Skeletal muscle cell (primary cell): ENCODE results near the gene FIGN.

Experiments
- DNase-seq: peaks from one replicate; pipeline ENCODE4 v3.0.0-alpha.2; 2010; ENCODE audit warnings: low read depth
- H3K4me3 ChIP-seq: 2 replicates; pipeline ENCODE4 v1.5.1; 2011; ENCODE audit warnings: low read depth, mild to moderate bottlenecking, control low read depth, low read length, moderate library complexity

FIGN gene

DNA sequence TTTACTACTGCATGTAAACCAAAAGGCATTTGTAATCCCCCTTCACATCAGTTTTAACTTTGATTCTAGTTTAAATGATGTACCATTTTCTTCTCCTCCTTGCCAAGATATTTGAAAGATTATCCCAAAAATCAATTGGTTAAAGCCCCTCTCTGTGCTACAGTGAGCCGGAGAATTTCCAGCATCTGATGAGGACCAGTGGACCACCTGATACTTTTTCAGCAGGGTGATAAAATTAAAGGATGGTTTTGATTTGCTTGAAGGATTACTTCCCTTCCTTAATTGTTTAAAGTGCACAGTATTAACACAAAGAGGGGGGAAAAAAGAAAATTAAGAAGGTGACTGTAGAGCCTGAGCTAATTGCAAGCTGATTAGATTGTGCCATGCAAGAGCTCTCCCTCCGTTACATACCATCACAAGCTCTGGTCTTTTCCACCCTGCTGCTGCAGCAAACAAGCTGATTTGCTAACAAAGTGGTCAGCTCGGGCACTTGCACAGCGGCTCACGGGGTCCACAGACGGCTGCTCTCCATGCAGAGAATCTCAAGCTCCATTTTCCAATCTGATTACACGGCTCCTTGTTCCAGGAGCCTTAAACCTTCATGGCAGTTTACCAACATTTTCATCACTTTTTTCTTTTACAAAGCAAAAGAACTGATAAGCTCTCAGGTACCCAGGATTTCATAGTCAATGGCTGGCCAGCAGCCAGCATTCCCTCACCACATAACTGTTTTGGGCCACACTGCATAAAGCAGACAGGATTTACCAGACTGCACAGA lies 22.1 kb downstream of the FIGN start:
- H3K4me3 ChIP-seq, result no peak overlapping the region
- no peak for DNase-seq

DNA sequence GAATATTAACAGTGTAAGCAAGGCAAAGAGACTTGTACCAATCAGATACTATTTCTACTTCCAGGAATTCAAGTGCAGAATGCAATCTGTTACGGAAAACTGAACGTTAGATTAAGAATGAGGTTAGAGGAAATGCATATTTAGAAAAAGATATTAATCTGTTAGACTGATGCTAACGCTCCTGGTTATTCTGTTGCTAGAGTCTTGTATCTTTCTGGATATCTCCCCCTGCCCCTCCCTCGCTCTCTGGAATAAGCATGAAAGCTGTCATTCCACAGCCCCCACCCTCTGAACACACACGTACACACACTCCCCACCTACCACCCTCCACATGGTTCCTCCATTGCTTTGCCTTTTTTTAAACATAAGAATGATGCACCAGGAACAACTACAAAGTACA lies 24.1 kb downstream of the FIGN start:
- no peak overlapping the region for H3K4me3 ChIP-seq
- DNase-seq, result no peak

GRCh38 chr2:163711258-163711657 lies 24.6 kb downstream of the FIGN start:
- no peak for DNase-seq
- no peak overlapping the region for H3K4me3 ChIP-seq

GRCh38 chr2:163709270-163709669 lies 26.5 kb downstream of the FIGN start:
- no peak overlapping the region for H3K4me3 ChIP-seq
- no peak for DNase-seq

DNA sequence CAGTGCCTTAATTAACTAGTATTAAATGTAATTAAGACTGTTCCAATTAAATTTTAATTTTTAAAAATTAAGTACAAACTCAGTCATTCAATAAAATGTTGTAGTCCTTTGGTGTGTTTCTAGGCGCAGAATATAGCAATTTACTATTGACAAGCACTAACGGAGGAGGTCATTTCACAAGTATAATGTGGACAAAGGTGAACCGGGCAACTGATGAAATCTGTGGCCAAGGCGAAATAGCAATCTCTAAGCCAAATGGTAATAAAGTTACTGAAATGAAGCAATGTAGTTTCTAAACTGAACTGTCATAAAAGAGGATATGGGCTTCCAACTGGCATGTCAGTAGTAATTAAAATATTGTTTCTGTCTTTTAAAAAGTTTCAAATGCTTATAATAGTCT lies 27.5 kb downstream of the FIGN start:
- H3K4me3 ChIP-seq, result no peak overlapping the region
- DNase-seq, result no peak

GRCh38 chr2:163703386-163703785 lies 32.4 kb downstream of the FIGN start:
- no peak overlapping the region for H3K4me3 ChIP-seq
- no peak for DNase-seq

DNA sequence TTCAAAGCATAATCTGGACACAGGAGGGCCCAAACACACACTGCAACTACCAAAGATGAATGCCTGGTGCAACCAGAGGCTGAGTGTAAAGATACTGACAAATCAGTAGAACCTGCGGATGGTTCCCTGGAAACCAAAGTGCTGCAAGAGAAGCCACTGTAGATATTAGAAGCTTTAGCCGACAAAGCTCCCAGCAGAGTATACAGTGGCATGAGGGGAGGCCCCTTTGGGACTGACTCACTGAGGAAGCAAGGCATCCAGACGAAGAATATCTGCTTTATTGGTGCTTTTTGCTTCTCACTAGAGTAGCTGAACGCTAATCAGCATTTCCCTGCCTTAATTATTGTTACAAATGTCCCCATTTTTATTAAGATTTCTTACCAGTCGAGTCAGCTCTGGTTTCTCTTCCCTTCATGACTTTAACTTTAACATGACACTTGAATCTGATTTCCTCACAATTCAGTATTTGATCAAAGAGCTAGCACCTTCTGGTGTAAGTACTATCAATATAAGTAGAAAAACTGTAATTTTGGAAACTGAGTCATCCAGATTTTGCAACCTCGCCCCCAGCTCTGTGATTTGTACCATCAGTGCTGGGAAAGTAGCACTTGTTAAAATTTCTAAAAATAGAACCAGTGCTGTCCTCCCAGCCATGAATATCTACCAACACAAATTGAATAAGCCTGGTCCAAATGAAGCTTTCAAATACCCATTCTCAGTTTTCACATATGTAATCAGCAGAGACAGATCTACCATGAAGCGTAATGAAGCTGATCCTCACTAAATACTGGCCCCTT lies 34.2 kb downstream of the FIGN start:
- DNase-seq, result no peak
- no peak overlapping the region for H3K4me3 ChIP-seq

- no peak for DNase-seq
- H3K4me3 ChIP-seq, result no peak overlapping the region
Measured at GRCh38 chr2:163698857-163699256, 37.0 kb downstream of the FIGN start.

- no peak for DNase-seq
- no peak overlapping the region for H3K4me3 ChIP-seq
Measured at GRCh38 chr2:163697846-163698637, 37.8 kb downstream of the FIGN start.

- no peak overlapping the region for H3K4me3 ChIP-seq
- DNase-seq, result no peak
Measured at GRCh38 chr2:163697429-163697828, 38.4 kb downstream of the FIGN start.

- no peak for DNase-seq
- no peak overlapping the region for H3K4me3 ChIP-seq
Measured at GRCh38 chr2:163693484-163693883, 42.3 kb downstream of the FIGN start.

DNA sequence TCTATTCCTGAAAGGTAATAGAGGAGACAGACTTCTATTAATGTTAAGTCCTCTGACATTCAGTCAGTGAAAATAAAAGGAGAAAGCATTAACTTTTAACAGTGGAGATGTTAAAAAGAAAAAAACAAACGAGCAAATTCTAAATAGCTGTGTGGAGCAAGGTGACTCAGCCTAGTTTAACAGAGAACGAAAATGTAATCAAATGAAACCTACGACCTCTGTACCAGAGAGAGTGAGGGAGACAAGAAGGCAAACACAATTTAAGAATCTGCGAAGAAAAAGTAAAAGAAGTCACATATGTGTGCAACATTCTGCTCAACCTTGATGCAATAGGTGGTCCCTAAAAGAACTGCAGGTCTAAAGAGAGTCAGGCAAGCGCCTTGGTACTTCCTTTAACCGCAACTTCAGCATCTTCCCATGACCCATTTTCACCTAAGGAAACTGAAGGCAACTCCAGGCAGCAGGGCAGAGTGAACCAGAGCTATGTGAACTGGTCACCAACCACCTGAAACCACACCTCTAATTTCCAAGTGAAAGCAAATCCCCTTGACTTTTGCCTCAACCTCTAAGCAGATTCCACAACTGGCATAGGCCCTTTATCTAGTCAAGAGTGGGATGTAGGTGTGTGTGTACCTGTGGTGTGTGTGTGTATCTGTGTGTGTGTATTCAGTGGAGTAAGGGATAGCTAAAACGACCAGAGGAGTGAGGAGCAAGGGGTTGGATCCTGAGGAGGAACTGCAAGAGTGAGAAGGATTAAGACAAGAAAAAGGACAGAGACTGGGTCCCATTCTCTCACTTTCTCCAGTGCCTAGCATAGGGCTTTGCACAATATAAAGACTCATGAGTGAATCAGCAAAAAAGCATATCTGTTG lies 43.0 kb downstream of the FIGN start:
- DNase-seq, result no peak
- H3K4me3 ChIP-seq, result no peak overlapping the region

DNA sequence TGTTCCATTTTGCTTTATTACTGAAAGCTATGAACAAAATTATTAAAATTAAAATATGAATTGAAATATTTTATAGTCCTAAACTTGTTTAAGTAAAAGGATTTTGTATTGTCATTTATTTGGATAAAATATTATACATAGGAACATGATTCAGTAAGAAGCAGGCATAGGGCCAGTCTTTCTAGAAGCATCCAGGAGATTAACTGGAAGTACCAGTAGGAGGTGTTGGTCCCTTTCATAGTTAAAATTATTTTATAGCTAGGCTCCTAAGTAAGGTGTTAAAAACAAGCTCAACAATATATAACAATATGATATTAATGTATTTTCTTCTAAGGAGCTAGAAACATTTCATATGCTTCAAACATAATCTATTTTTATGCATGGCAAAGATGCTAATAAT lies 43.7 kb downstream of the FIGN start:
- no peak overlapping the region for H3K4me3 ChIP-seq
- no peak for DNase-seq

- no peak for DNase-seq
- H3K4me3 ChIP-seq, result no peak overlapping the region
Measured at GRCh38 chr2:163690896-163691295, 44.9 kb downstream of the FIGN start.

- DNase-seq, result no peak
- no peak overlapping the region for H3K4me3 ChIP-seq
Measured at GRCh38 chr2:163687217-163687616, 48.6 kb downstream of the FIGN start.

GRCh38 chr2:163686289-163686688 lies 49.5 kb downstream of the FIGN start:
- no peak for DNase-seq
- H3K4me3 ChIP-seq, result no peak overlapping the region

DNA sequence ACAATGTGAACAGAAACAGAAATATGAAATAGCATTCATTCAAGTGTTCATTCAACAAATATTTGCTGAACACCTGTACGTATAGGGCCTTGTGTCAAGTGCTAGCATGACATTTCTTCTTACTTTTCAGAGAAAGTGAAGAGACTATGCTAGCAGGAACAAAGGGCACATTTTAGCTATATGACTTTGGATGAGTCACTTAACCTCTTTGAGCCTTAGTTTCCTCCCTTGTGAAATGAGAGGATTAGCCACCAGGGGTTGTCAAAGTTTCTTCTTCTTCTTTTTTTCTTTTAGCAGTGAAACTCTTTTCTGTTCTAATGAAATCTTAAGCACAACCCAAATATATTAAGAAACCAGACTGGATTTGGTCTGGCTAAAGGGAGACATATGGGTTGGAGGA lies 53.1 kb downstream of the FIGN start:
- no peak for DNase-seq
- H3K4me3 ChIP-seq, result no peak overlapping the region

- peak; percentile 59 for DNase-seq
- no peak overlapping the region for H3K4me3 ChIP-seq
Measured at GRCh38 chr2:163681745-163682144, 54.1 kb downstream of the FIGN start.

DNA sequence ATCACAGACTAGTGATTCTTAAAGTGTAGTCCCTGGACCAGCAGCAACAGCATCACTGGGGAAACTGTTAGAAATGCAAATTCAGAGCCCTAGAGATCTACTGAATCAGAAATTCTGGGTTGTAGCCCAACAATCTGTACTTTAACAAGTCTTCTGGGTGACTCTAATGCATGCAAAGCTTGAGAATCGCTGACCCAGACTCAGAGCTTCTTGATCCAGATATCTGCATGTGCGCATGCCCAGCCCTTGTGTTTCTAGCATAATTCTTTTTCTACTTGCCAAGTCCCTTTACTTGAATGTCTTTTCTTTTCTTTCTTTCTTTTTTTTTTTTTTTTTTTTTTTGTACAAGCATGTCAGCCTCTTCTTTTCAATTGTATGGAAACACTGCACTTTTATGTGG lies 60.4 kb downstream of the FIGN start:
- H3K4me3 ChIP-seq, result no peak overlapping the region
- no peak for DNase-seq
